ENCODE measurements around the gene ITSN2.

GRCh38 chr2:24238158-24238557, 122.2 kb downstream of the ITSN2 start:
- TF ChIP-seq CTCF (IDR thresholded peaks at IDR 0.05; ENCODE audit: insufficient read depth, low read depth, low read length) (no peak), EZH2 (IDR thresholded peaks at IDR 0.05; ENCODE audit: insufficient read depth, low read length) (no peak)
